T-cell (primary cell): Measurements from ENCODE around the gene PPP2R5E. TPM values are rescaled to one million over a fixed set of nuclear protein-coding genes. Genes with fewer than 3 reads are reported as not detected.

Source experiments
- ATAC-seq, 4 experiments: fragments of 200-7000 bp in 3 of 4; fragments of 150-1000 bp in 1 of 4; cut with Tn5 transposase; replicated peaks in 1 of 4; 1 replicate in 3 of 4; 2 replicates in 1 of 4; pipeline ENCODE4 v1.10.0; 2021; ENCODE audit warnings: moderate library complexity in 3 of 4, mild to moderate bottlenecking in 2 of 4, moderate number of reproducible peaks in 1 of 4
- CTCF ChIA-PET, 2 donors: fragments of 300-600 bp; sonication (Branson Sonifier 250); formaldehyde crosslinking; loops; one replicate each; lab custom pipeline; 2022; ENCODE audit warnings: antibody characterized with exemption in 2 of 2; lab: Charles Lee
- POLR2A ChIA-PET, 2 donors: fragments of 300-600 bp; sonication (Branson Sonifier 250); formaldehyde crosslinking; loops; one replicate each; lab custom pipeline; 2022; ENCODE audit warnings: antibody characterized with exemption in 2 of 2; lab: Charles Lee
- DNase-seq, 35 experiments: peaks; one replicate each; pipeline versions ENCODE4 v3.0.0 to v3.0.0-alpha.2; 2013 to 2023
- H3K27ac ChIP-seq: one replicate; pipeline ENCODE4 v1.5.1; 2013; ENCODE audit warnings: low read length
- H3K27me3 ChIP-seq, 2 experiments: replicated peaks in 1 of 2; 1 replicate in 1 of 2; 2 replicates in 1 of 2; pipeline versions ENCODE4 v1.6.1 to v1.7.0; 2013; ENCODE audit warnings: low read length in 1 of 2, mixed read lengths in 1 of 2; ENCODE audit not compliant: control insufficient read depth in 2 of 2, insufficient read depth in 2 of 2; ENCODE audit errors: extremely low read depth in 1 of 2
- H3K36me3 ChIP-seq, 2 donors: 1 replicate in 1 of 2; 2 replicates in 1 of 2; pipeline versions ENCODE4 v1.6.1 to v1.7.0; 2013; ENCODE audit warnings: low read length in 1 of 2; ENCODE audit not compliant: control insufficient read depth in 2 of 2, insufficient read depth in 1 of 2; ENCODE audit errors: extremely low read depth in 1 of 2
- H3K4me1 ChIP-seq, 2 experiments: 1 replicate in 1 of 2; 2 replicates in 1 of 2; pipeline versions ENCODE4 v1.6.1 to v1.7.0; 2013; ENCODE audit warnings: low read length in 2 of 2, mixed read lengths in 1 of 2; ENCODE audit not compliant: insufficient read depth in 2 of 2, control insufficient read depth in 1 of 2; ENCODE audit errors: extremely low read depth in 1 of 2
- H3K4me3 ChIP-seq, 2 donors: 1 replicate in 1 of 2; 2 replicates in 1 of 2; pipeline versions ENCODE4 v1.5.1 to v1.7.0; 2013; ENCODE audit warnings: mild to moderate bottlenecking in 2 of 2, low read length in 1 of 2, moderate library complexity in 1 of 2; ENCODE audit not compliant: control insufficient read depth in 1 of 2; ENCODE audit errors: extremely low read depth in 1 of 2
- H3K9me3 ChIP-seq: 2 replicates; pipeline ENCODE4 v1.7.0; 2013
- H3K27ac Mint-ChIP-seq, 2 donors: one replicate each; pipeline ENCODE4 v1.8.0; 2020 to 2021; ENCODE audit warnings: mild to moderate bottlenecking in 2 of 2, mixed read lengths in 2 of 2
- H3K27me3 Mint-ChIP-seq, 2 donors: one replicate each; pipeline ENCODE4 v1.8.0; 2021 to 2022; ENCODE audit warnings: mixed read lengths in 2 of 2
- H3K36me3 Mint-ChIP-seq: one replicate; pipeline ENCODE4 v1.8.0; 2021; ENCODE audit warnings: mixed read lengths
- H3K4me1 Mint-ChIP-seq, 3 donors: one replicate each; pipeline ENCODE4 v1.8.0; 2020 to 2022; ENCODE audit warnings: mixed read lengths in 3 of 3, mild to moderate bottlenecking in 1 of 3
- H3K4me3 Mint-ChIP-seq, 3 donors: one replicate each; pipeline ENCODE4 v1.8.0; 2020 to 2022; ENCODE audit warnings: mild to moderate bottlenecking in 3 of 3, mixed read lengths in 3 of 3, moderate library complexity in 3 of 3
- H3K9me3 Mint-ChIP-seq, 3 donors: one replicate each; pipeline ENCODE4 v1.8.0; 2020 to 2022; ENCODE audit warnings: mixed read lengths in 3 of 3
- WGBS: methylation state at CpG from one replicate; pipeline ENCODE4 v1.1.5; 2013; ENCODE audit warnings: missing lambda C conversion rate; ENCODE audit not compliant: insufficient coverage; 5-methylcytosine and 5-hydroxymethylcytosine counted together
- total RNA-seq, 35 experiments: library from RNA in 6 of 35; stranded (reverse) in 6 of 35; fragments of 120-200 nt in 1 of 35; gene quantifications; one replicate each; pipeline versions ENCODE4 v1.2.1 to v1.2.4 and lab custom pipeline; 2013 to 2026

PPP2R5E gene
- total RNA-seq, 5 donors from 2014 or later (not counting 1 experiment from before 2014, with no cell fraction given): 35.5 to 45.1 (median 40.6) TPM

- no peaks in the 10 kb centered on the region for H3K4me1 ChIP-seq
- Mint-ChIP-seq H3K27ac (no peak overlapping the region), H3K4me1 (no peaks in the 10 kb centered on the region), H3K4me3 (no peak overlapping the region), H3K27me3 (peaks cover 24 to 35% of the 10 kb centered on the region in 2 donors), H3K36me3 (no peaks in the 10 kb centered on the region), H3K9me3 (no peaks in the 10 kb centered on the region)
- H3K4me3 ChIP-seq: no peak overlapping the region
- WGBS: no CpG with 5 or more reads among the region's 3 CpGs
- no peaks in the 10 kb centered on the region for H3K9me3 ChIP-seq
- no peak overlapping the region for H3K27ac ChIP-seq
- ATAC-seq (no peak), DNase-seq (no peak)
- peaks cover 2 to 23% of the 10 kb centered on the region in 2 experiments for H3K27me3 ChIP-seq
- ChIA-PET POLR2A (no interaction called here), CTCF (no interaction called here)
- H3K36me3 ChIP-seq: no peaks in the 10 kb centered on the region
Observed at GRCh38 chr14:63345826-63346225, 197.4 kb downstream of the PPP2R5E start.

DNA sequence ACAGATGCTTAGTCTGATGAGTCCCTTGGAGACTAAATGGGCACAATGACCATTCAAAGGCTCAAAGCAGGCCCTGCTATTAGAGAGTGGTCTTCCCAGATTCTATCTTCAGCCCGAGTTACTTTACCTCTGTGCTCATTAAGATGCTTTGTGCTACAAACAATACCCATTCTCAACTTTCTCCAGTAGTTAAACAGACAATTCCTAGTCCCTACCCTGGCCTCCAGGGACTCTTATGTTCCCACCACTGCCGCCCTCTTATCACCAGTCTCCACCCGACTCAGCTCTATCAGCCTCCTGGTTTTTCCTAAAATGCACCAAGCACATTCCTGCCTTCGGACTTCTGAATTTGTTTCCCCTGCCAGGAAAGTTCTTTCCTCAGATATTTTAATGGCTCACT is 198.8 kb downstream of the PPP2R5E start:
- 73% methylated on average over 4 of the region's 4 CpGs for WGBS
- Histone ChIP-seq H3K4me3 (no peak overlapping the region), H3K27ac (no peak overlapping the region), H3K9me3 (no peaks in the 10 kb centered on the region), H3K36me3 (no peaks in the 10 kb centered on the region), H3K4me1 (no peaks in the 10 kb centered on the region), H3K27me3 (peaks cover 2 to 20% of the 10 kb centered on the region in 2 experiments)
- Mint-ChIP-seq H3K9me3 (no peaks in the 10 kb centered on the region), H3K27me3 (peaks cover 29 to 39% of the 10 kb centered on the region in 2 donors), H3K27ac (no peak overlapping the region), H3K4me3 (no peak overlapping the region), H3K4me1 (no peaks in the 10 kb centered on the region), H3K36me3 (no peaks in the 10 kb centered on the region)
- ATAC-seq (no peak), DNase-seq (no peak)
- ChIA-PET CTCF (no interaction called here), POLR2A (no interaction called here)

DNA sequence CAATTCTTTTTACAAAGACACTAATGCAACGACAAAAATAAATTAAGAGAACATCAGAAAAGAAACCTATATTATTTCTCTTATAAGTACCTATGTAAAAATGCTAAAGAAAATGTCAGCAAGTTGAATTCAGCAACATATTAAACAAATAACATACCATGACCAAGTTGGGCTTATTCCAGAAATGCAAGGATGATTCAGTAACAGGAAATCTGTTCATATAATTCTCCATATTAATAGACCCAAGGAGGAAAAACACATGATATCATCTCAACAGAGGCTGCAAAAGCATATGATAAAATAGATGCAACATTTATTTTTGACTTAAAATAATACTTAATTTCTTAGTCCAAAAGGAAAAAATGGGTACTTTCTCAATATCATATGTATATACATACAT is 199.3 kb downstream of the PPP2R5E start:
- H3K36me3 ChIP-seq: no peaks in the 10 kb centered on the region
- peaks cover 0 to under 1% (median 0%) of the 10 kb centered on the region in 3 donors for H3K9me3 Mint-ChIP-seq
- no peaks in the 10 kb centered on the region for H3K36me3 Mint-ChIP-seq
- H3K27me3 Mint-ChIP-seq: peaks cover 29 to 39% of the 10 kb centered on the region in 2 donors
- no peaks in the 10 kb centered on the region for H3K4me1 ChIP-seq
- peaks cover 2 to 20% of the 10 kb centered on the region in 2 experiments for H3K27me3 ChIP-seq
- no CpG with 5 or more reads among the region's 1 CpG for WGBS
- POLR2A ChIA-PET: no interaction called here
- no peak overlapping the region for H3K27ac Mint-ChIP-seq
- no peaks in the 10 kb centered on the region for H3K9me3 ChIP-seq
- H3K27ac ChIP-seq: no peak overlapping the region
- ATAC-seq: no peak
- DNase-seq: no peak
- no peak overlapping the region for H3K4me3 Mint-ChIP-seq
- H3K4me3 ChIP-seq: no peak overlapping the region
- H3K4me1 Mint-ChIP-seq: no peaks in the 10 kb centered on the region
- CTCF ChIA-PET: no interaction called here

GRCh38 chr14:63342371-63342770 is 200.8 kb downstream of the PPP2R5E start:
- ChIA-PET CTCF (interaction anchor here in 1 of 2 donors (0.6 kb wide), 1 partner anchor 798 kb away, joined by 3 read pairs; no protein-coding TSS in a partner anchor), POLR2A (no interaction called here)
- ATAC-seq (no peak), DNase-seq (no peak)
- no peak overlapping the region for H3K4me3 Mint-ChIP-seq
- no peaks in the 10 kb centered on the region for H3K4me1 Mint-ChIP-seq
- no peaks in the 10 kb centered on the region for H3K36me3 Mint-ChIP-seq
- H3K9me3 Mint-ChIP-seq: peaks cover 0 to 2% (median 0%) of the 10 kb centered on the region in 3 donors
- H3K27me3 Mint-ChIP-seq: peaks cover 28 to 39% of the 10 kb centered on the region in 2 donors
- Histone ChIP-seq H3K27ac (no peak overlapping the region), H3K9me3 (no peaks in the 10 kb centered on the region), H3K4me3 (no peak overlapping the region), H3K36me3 (no peaks in the 10 kb centered on the region), H3K4me1 (no peaks in the 10 kb centered on the region), H3K27me3 (peaks cover 2 to 13% of the 10 kb centered on the region in 2 experiments)
- no peak overlapping the region for H3K27ac Mint-ChIP-seq
- WGBS: 88% methylated on average over 4 of the region's 7 CpGs

GRCh38 chr14:63328787-63329737 is 214.1 kb downstream of the PPP2R5E start:
- Histone ChIP-seq H3K9me3 (no peaks in the 10 kb centered on the region), H3K4me1 (no peaks in the 10 kb centered on the region), H3K27me3 (peaks cover 0 to 11% of the 10 kb centered on the region in 2 experiments), H3K4me3 (no peak overlapping the region), H3K27ac (no peak overlapping the region), H3K36me3 (no peaks in the 10 kb centered on the region)
- peaks cover 21 to 26% of the 10 kb centered on the region in 2 donors for H3K27me3 Mint-ChIP-seq
- ATAC-seq (no peak), DNase-seq (no peak)
- ChIA-PET POLR2A (no interaction called here), CTCF (no interaction called here)
- H3K4me3 Mint-ChIP-seq: no peak overlapping the region
- H3K4me1 Mint-ChIP-seq: no peaks in the 10 kb centered on the region
- 73% methylated on average over 1 of the region's 6 CpGs for WGBS
- no peak overlapping the region for H3K27ac Mint-ChIP-seq
- no peaks in the 10 kb centered on the region for H3K36me3 Mint-ChIP-seq
- H3K9me3 Mint-ChIP-seq: no peaks in the 10 kb centered on the region

GRCh38 chr14:63326840-63327239 is 216.3 kb downstream of the PPP2R5E start:
- H3K4me1 ChIP-seq: no peaks in the 10 kb centered on the region
- H3K4me1 Mint-ChIP-seq: no peaks in the 10 kb centered on the region

More at GRCh38 chr14:63326840-63327239, 216.3 kb downstream of the PPP2R5E start:
- Histone ChIP-seq H3K4me3 (no peak overlapping the region), H3K27me3 (peaks cover 0 to under 1% of the 10 kb centered on the region in 2 experiments), H3K27ac (no peak overlapping the region), H3K36me3 (no peaks in the 10 kb centered on the region), H3K9me3 (no peaks in the 10 kb centered on the region)
- Mint-ChIP-seq H3K9me3 (no peaks in the 10 kb centered on the region), H3K27me3 (peaks cover 18 to 20% of the 10 kb centered on the region in 2 donors), H3K27ac (no peak overlapping the region), H3K4me3 (no peak overlapping the region), H3K36me3 (no peaks in the 10 kb centered on the region)
- CTCF ChIA-PET: interaction anchor here (0.6 to 0.8 kb wide), 2 partner anchors 13 to 1810 kb away, joined by 3 to 7 read pairs; no protein-coding TSS in a partner anchor
- 92% methylated on average over 5 of the region's 5 CpGs for WGBS
- POLR2A ChIA-PET: no interaction called here
- ATAC-seq: no peak
- DNase-seq: no peak
